GM23338 (cell line): ENCODE results near the gene PIK3C2A. TPM values are rescaled to one million over a fixed set of nuclear protein-coding genes. Genes with fewer than 3 reads are reported as not detected.

ENCODE experiments used
- ATAC-seq: fragments of 200-7000 bp; cut with Tn5 transposase; 3 replicates; pipeline ENCODE4 v1.9.1; 2020
- DNase-seq: peaks from one replicate; pipeline ENCODE4 v3.0.0-alpha.2; 2015; ENCODE audit warnings: low spot score
- H2AFZ ChIP-seq: fragments of 200-600 bp; sonication (generic); 2 replicates; pipeline ENCODE4 v1.8.0; 2016; ENCODE audit warnings: antibody characterized with exemption, mild to moderate bottlenecking, moderate library complexity
- H3F3A ChIP-seq: fragments of 200-600 bp; sonication (generic); replicated peaks from 2 replicates; pipeline ENCODE4 v1.8.0; 2017; ENCODE audit warnings: antibody characterized with exemption, mixed run types, low read depth
- H3K27ac ChIP-seq: fragments of 200-600 bp; sonication (generic); 2 replicates; pipeline ENCODE4 v1.6.1; 2016; ENCODE audit warnings: low read depth
- H3K27me3 ChIP-seq: fragments of 200-600 bp; sonication (generic); 2 replicates; pipeline ENCODE4 v1.8.0; 2016; ENCODE audit warnings: mild to moderate bottlenecking, mixed run types, moderate library complexity; ENCODE audit not compliant: insufficient read depth
- H3K36me3 ChIP-seq: fragments of 200-600 bp; sonication (generic); 2 replicates; pipeline ENCODE4 v1.8.0; 2016; ENCODE audit warnings: mild to moderate bottlenecking; ENCODE audit not compliant: insufficient read depth
- H3K4me1 ChIP-seq: fragments of 200-600 bp; sonication (generic); 2 replicates; pipeline ENCODE4 v1.8.0; 2016; ENCODE audit warnings: mild to moderate bottlenecking, moderate library complexity; ENCODE audit not compliant: insufficient read depth
- H3K4me2 ChIP-seq: fragments of 200-600 bp; sonication (generic); 2 replicates; pipeline ENCODE4 v1.7.1; 2017; ENCODE audit warnings: mixed run types
- H3K4me3 ChIP-seq: fragments of 200-600 bp; sonication (generic); 2 replicates; pipeline ENCODE4 v1.6.1; 2016; ENCODE audit warnings: mixed run types
- H3K79me2 ChIP-seq: fragments of 200-600 bp; sonication (generic); replicated peaks from 2 replicates; pipeline ENCODE4 v1.8.0; 2017; ENCODE audit warnings: mild to moderate bottlenecking; ENCODE audit not compliant: insufficient read depth
- H3K9me2 ChIP-seq: fragments of 200-600 bp; sonication (generic); 2 replicates; pipeline ENCODE4 v1.8.0; 2017; ENCODE audit not compliant: insufficient read depth
- H4K20me1 ChIP-seq: fragments of 200-600 bp; sonication (generic); replicated peaks from 2 replicates; pipeline ENCODE4 v1.8.0; 2017; ENCODE audit warnings: mild to moderate bottlenecking; ENCODE audit not compliant: insufficient read depth
- H3K27ac Mint-ChIP-seq: 2 replicates; pipeline ENCODE4 v1.8.0; 2020; ENCODE audit warnings: inconsistent platforms, mild to moderate bottlenecking, moderate library complexity, mixed read lengths
- H3K27me3 Mint-ChIP-seq: 3 replicates; pipeline ENCODE4 v1.8.0; 2022; ENCODE audit warnings: low read depth, mild to moderate bottlenecking, moderate library complexity, mixed read lengths, inconsistent platforms; ENCODE audit not compliant: insufficient read depth, poor library complexity
- H3K36me3 Mint-ChIP-seq: 3 replicates; pipeline ENCODE4 v1.8.0; 2021; ENCODE audit warnings: low read depth, mild to moderate bottlenecking, inconsistent platforms, moderate library complexity, mixed read lengths
- H3K4me1 Mint-ChIP-seq: 3 replicates; pipeline ENCODE4 v1.8.0; 2020; ENCODE audit warnings: mild to moderate bottlenecking, inconsistent platforms, mixed read lengths
- H3K4me3 Mint-ChIP-seq: 3 replicates; pipeline ENCODE4 v1.8.0; 2021; ENCODE audit warnings: moderate library complexity, mild to moderate bottlenecking, inconsistent platforms, mixed read lengths
- H3K9me3 Mint-ChIP-seq: 3 replicates; pipeline ENCODE4 v1.8.0; 2020; ENCODE audit warnings: moderate library complexity, mild to moderate bottlenecking, inconsistent platforms, mixed read lengths
- CTCF ChIP-seq, 2 experiments: fragments of 200-600 bp in 1 of 2; sonication (generic) in 1 of 2; conservative IDR thresholded peaks; 2 replicates each; pipeline versions ENCODE4 v1.5.1 to v1.6.1; 2016 to 2017; ENCODE audit warnings: antibody characterized with exemption in 2 of 2, low read depth in 2 of 2, mild to moderate bottlenecking in 2 of 2, moderate library complexity in 1 of 2
- ETS1 ChIP-seq: IDR thresholded peaks from 2 replicates; pipeline ENCODE4 v1.6.1; 2016; ENCODE audit warnings: antibody characterized with exemption
- EZH2 ChIP-seq: fragments of 200-600 bp; sonication (generic); IDR thresholded peaks from one replicate; pipeline ENCODE4 v1.8.0; 2017; ENCODE audit warnings: antibody characterized with exemption, mild to moderate bottlenecking, low read depth; ENCODE audit not compliant: unreplicated experiment
- STAT1 ChIP-seq: IDR thresholded peaks from one replicate; pipeline ENCODE4 v1.6.1; 2016; ENCODE audit warnings: antibody characterized with exemption; ENCODE audit not compliant: unreplicated experiment
- ZNF114 ChIP-seq: fragments of 250-450 bp; sonication (Bioruptor Pico); IDR thresholded peaks from 2 replicates; pipeline ENCODE4 v1.5.0; 2020; ENCODE audit warnings: mild to moderate bottlenecking, moderate library complexity
- ZNF331 ChIP-seq: fragments of 250-450 bp; sonication (Bioruptor Pico); IDR thresholded peaks from 2 replicates; pipeline ENCODE4 v1.5.0; 2020; ENCODE audit warnings: low read depth, mild to moderate bottlenecking, moderate library complexity
- ZNF462 ChIP-seq: fragments of 250-450 bp; sonication (Bioruptor Pico); IDR thresholded peaks from 2 replicates; pipeline ENCODE4 v1.5.0; 2020; ENCODE audit warnings: mild to moderate bottlenecking, moderate library complexity
- polyA plus RNA-seq: library from polyadenylated mRNA; unstranded; fragments of >200 nt; fragmentation: Nextera tagmentation; extraction: Ambion mirVana; gene quantifications from 2 replicates; pipeline ENCODE4 v1.2.1, GENCODE V29; 2016
- total RNA-seq: library from RNA; depleted of rRNA; stranded (reverse); fragments of >200 nt; shearing (Covaris generic); gene quantifications from 2 replicates; pipeline ENCODE4 v1.2.3, GENCODE V29; 2014

The PIK3C2A gene
- total and polyA plus RNA-seq, 2 experiments from 2014 or later, result 45.8 to 123 TPM

- H2AFZ ChIP-seq, result no peak overlapping the region
- H3K4me1 Mint-ChIP-seq, result no peaks in the 10 kb centered on the region
- H3K4me2 ChIP-seq, result no peak overlapping the region
- no peaks in the 10 kb centered on the region for H4K20me1 ChIP-seq
- H3F3A ChIP-seq, result no peaks in the 10 kb centered on the region
- H3K4me3 ChIP-seq, result no peak overlapping the region
- no peaks in the 10 kb centered on the region for H3K9me2 ChIP-seq
- no peaks in the 10 kb centered on the region for H3K79me2 ChIP-seq
- H3K36me3 ChIP-seq, result no peaks in the 10 kb centered on the region
- DNase-seq, result no peak
- H3K27ac Mint-ChIP-seq, result no peak overlapping the region
- H3K4me3 Mint-ChIP-seq, result no peak overlapping the region
- no peaks in the 10 kb centered on the region for H3K36me3 Mint-ChIP-seq
- H3K9me3 Mint-ChIP-seq, result no peaks in the 10 kb centered on the region
- H3K27ac ChIP-seq, result no peak overlapping the region
- no peak for ATAC-seq
- H3K27me3 ChIP-seq, result no peaks in the 10 kb centered on the region
- H3K4me1 ChIP-seq, result no peaks in the 10 kb centered on the region
- H3K27me3 Mint-ChIP-seq, result no peaks in the 10 kb centered on the region
- no peak for TF ChIP-seq STAT1
- TF ChIP-seq ZNF114 (CRISPR knock-in tag), result no peak
- no peak for TF ChIP-seq ZNF331 (CRISPR knock-in tag)
- TF ChIP-seq EZH2, result no peak
- no peak for TF ChIP-seq ETS1
- TF ChIP-seq CTCF (conservative IDR thresholded peaks at IDR 0.05; ENCODE audit: low read depth in 2 of 2), result no peak
- TF ChIP-seq ZNF462 (CRISPR knock-in tag), result no peak
These were observed 25.3 kb upstream of the PIK3C2A start for GRCh38 chr11:17233101-17233500.
